ENCODE results near the gene ZNF644.
"Not testable (repeated sequence)": the region's sequence is repeated elsewhere in the genome, so short reads cannot be mapped to it uniquely, and the experiment has no call there.

ZNF644 gene

DNA sequence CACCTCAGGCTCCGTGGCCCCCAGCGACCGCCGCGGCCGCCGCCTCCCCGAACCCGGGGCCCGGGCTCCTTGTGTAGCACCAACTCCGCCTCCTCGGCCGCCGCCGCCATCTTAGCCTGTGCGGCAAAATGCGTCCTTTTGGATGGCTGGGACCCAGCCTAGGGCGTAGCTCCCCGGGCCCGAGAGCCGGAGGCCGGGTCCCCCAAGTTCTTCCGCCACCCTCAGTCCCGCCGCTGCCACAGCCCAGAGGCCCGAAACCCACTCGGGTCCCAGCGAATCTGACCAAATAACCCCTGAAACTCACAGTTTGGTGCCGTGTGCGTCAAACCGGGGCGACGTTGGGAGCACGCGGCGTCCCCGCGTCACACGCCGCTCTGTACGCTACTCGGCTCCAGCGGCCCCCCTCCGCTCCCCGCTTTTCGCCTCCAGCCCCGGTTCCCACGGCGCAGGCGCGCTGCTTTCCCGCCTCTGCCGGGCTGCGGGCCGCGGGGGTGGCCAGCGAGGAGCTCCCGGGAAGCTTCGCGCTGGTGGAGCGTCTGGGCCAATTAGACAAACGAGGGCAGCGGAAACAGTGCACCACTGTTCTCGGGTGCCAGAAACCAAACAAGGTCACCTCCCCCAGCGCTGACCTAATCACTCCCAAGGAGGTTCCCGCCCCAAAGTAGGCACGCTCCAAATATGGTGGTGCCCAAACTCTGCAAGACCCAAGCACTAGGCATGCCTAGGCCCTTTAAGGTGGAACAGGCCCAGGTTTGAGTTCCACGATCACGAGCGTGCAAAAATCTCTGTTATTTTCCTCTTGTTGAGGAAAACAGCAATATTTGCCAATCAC lies at the start of gene ZNF644:
ZNF644 (minus strand) TSS at position 350 of the 832 bp plus-strand sequence. CDS start 39,682 bp downstream, outside the sequence.
- peak; percentile 92 for DNase-seq

DNA sequence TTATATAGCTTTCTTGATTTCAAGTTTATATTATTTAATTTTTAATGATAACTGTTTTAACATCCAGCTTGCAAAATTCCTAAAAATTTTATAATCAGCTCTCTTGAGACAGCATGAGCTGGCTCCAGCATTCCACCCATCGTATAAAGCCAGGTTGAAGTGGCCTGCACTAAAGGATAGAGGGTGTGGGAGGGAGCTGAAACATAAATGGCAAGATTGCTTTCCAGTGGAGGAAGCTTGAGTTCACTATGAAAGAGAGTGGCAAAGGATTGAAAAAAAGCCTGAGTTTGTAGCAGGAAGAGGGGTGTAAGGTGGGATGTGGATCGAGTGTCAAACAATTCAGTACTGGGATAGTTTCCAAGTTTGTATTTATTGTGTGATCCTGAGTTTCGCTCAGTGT lies 48.5 kb upstream of the ZNF644 start:
- DNase-seq: peak; percentile 30

DNA sequence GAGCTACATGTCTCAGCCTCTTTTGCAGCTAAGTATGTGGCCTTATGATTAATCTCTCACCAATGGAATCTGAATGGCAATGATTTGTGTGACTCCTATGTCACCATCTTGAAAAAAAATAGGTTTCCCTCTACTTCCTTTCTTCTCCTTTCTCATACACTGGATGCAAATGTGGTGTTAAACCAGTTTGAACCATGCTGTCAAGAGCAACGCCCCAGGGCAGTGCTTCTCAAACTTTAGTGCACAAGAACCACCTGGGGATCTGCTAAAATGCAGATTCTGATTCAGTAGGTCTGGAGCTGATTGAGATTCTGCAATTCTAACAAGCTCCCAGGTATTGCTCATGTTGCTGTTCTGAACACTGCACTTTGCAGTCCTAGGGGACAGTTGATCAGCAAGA lies 44.7 kb upstream of the ZNF644 start:
- no peak for DNase-seq

DNA sequence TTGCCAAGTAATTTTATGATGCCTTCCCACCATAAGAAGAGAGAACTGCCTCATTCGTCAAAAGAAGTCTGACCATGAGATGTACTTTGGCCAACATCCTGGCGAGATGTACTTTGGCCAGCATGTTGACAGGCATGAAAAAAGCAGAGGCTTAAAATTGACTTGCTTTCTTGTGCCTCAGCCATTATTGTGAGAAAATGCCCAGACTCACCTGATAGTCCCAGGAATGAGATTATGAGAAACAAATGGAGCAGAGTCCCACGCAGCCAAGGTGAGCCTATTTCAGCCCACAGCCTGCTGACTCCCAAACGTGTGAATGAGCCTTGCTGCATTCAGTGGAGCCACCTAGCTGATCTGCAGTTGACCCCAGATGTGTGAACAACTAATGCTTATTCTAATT lies 43.5 kb upstream of the ZNF644 start:
- DNase-seq: no peak

DNA sequence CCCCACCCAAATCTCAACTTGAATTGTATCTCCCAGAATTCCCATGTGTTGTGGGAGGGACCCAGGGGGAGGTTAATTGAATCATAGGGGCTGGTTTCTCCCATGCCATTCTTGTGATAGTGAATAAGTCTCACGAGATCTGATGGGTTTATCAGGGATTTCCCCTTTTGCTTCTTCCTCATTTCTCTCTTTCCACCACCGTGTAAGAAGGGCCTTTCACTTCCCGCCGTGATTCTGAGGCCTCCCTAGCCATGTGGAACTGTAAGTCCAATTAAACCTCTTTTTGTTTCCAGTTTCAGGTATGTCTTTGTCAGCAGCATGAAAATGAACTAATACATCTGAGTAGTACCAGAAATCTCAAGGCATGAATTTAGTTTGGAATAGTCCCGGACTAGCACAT lies 41.6 kb upstream of the ZNF644 start:
- DNase-seq: not testable (repeated sequence)

DNA sequence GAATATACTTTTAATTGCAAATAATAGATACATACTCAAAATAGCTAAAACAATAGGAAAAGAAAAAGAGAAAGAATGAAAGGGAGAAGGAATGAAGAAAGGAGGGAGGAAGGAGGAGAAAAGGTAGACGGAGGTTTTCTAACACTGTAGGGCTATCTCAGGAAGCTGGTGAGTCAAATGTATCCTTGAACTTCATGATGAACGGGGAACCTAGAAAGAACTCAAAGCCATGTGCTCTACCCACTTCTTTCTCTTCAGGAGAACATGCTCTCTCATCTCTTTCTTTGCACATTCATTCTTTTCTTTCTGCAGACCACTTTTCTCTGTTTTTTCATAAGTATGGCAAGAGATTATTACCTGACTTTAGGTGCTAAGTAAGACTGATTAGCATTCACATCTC lies 37.3 kb upstream of the ZNF644 start:
- no peak for DNase-seq

DNA sequence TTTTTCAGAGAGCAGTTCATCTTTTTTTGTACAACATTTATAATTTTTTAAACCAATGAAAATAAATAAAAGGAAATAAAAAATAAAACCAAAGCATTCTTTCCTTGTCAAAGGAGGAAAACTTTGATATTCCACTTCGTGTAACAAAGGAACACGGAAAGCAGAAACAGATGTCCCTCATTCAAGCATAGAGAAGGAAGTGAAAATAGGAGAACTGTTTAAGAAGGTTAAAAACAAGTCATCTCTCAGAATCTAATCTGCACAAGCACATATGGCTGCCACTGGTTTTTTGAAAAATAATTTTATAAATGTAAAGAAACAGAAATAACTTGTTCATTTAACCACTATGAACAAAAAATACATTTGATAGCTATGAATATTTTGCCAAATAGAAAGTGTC lies 35.9 kb upstream of the ZNF644 start:
- no peak for DNase-seq

DNA sequence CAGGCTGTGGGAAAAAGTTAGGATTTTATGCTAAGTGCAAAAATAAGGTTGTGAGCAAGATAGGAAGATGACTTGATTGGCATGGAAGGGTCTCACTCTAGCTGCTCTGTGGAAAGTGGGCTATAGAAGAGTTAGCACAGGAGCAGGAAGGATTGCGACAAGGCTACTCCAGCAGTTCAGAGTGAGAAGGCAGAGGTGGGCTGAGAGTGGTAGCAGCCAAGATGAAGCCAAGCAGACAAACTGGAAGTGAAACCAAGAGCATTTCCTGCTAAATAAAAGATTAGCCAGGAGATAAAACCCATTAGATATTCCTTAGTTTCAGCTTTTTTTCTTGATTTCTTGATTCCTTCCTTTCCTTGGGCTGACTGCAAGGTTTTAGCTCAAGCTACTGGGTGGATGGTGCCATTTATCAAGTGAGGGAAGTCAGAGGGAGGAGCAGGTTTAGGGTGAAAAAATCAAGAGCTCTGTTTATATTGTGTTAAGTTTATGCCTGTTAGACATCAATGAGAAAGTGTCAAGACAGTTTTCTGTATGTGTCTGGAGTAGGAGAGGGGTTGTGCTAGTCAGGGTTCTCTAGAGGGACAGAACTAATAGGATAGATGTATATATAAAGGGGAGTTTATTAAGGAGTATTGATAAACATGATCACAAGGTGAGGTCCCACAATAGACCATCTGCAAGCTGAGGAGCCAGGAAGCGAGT lies 33.1 kb upstream of the ZNF644 start:
- DNase-seq: no peak

DNA sequence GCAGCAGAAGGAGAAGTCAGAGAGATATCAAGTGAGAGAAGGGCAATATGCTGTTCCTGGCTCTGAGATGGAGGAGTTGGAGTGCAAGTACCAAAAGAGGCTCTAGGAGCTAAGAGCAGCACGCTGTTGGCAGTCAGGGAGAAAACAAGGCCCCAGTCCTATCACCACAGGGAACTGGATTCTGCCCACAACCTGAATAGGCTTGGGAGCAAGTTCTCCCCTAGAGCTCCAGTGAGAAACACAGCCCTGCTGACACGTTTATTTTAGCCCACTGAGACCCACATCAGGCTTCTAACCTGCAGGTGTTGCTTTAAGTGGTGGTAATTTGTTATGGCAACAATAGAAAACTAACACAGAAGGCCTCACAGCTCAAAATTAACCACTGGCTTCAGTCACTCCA lies 31.8 kb upstream of the ZNF644 start:
- no peak for DNase-seq

DNA sequence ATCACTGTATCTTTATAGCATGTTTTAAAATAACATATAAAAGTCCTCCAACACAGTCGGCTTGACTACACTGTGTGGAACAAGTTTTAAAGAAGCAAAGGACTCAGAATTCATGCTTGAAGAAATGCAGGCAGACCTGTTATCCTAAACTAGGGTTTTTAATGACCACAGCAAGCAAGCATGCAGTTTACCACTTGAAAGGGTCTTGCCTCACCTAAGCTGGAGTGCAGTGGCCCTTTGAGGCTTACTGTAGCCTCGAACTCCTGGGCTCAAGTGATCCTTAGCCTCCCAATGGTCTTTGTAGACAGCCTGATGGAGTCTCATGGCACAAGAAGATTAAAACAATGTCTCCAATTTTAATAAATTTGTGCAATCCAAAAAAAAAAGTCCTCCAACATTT lies 27.7 kb upstream of the ZNF644 start:
- not testable (repeated sequence) for DNase-seq

DNA sequence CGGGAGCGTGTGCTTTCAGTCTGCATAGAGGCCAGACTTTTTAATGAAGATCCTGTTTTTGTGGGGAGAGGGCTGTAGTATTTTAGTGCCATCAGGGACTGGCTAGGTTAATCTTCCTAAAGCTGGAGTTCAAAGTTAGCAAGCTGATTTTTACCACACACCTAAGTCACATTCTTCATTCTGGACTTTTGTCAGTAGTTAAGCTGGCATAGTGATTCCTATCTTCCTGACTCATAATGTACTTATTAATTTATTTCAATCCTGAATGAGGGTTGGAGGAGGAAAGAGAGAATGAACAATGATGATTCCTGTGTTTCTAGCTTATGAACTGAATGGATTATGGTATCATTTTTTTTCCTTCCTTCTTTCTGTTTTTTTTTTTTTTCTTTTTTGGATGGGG lies 24.9 kb upstream of the ZNF644 start:
- no peak for DNase-seq

DNA sequence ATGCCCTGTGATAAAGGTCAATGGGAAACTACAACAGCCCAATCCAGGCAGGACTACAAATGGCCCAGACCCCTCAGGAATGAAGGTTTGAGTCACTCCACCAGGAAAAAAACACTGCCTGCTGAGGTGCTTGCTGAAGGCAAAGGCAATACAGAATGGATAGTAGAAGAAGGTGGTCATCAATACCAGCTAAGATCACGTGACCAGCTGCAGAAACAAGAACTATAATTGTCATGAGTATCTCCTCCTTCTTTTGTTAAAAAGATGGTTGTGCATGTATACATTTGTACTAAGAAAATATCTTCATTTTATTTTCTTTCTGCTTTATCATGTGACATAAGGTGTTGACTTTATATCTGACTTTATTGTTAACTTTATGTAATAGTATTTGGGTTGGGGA lies 23.4 kb upstream of the ZNF644 start:
- DNase-seq: no peak

DNA sequence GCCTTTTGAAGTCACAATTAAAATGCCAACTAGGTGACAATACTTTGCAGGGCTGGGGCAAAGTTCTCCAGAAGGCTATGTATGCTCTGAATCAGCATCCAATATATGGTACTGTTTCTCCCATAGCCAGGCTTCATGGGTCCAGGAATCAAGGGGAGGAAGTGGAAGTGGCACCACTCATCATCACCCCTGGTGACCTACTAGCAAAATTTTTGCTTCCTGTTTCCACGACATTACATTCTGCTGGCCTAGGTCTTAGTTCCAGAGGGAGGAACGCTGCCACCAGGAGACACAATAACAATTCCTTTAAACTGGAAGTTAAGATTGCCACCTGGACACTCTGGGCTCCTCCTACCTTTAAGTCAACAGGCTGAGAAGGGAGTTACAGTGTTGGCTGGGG lies 22.9 kb upstream of the ZNF644 start:
- not testable (repeated sequence) for DNase-seq

DNA sequence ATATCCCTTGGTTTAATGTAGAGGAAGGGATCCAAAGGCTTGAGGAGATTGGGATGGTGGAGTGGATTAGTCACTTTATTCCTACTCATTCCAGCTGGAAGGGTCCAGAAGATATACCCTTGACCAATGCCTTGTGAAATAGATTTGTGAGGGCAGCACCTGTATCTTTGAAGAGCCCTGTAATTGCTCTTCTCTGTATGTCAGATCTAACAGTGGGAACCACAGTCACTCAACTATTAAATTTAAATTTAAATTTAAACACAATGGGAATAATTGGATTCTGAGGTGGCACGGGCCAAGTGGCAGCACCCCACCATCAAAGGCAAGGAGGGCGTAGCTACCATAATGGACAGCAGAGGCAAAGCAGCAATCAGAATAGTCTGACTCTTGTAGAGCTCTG lies 20.5 kb upstream of the ZNF644 start:
- DNase-seq: not testable (repeated sequence)

DNA sequence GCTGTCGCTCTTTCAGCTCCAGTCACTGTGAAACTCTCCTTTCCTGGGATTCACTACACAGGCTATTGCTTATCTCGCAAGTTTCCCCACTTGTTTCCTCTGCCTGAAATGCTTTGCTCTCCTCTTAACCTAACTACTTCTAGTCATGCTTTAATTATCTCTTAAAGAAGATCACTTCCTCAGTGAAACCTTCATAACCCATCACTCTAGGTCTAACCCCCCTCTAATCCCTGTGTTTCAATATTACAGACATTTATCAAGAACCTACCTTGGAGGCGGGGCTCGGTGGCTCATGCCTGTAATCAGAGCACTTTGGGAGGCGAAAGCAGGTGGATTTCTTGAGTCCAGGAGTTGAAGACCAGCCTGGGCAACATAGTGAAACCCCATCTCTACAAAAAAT lies 16.7 kb upstream of the ZNF644 start:
- DNase-seq: no peak

DNA sequence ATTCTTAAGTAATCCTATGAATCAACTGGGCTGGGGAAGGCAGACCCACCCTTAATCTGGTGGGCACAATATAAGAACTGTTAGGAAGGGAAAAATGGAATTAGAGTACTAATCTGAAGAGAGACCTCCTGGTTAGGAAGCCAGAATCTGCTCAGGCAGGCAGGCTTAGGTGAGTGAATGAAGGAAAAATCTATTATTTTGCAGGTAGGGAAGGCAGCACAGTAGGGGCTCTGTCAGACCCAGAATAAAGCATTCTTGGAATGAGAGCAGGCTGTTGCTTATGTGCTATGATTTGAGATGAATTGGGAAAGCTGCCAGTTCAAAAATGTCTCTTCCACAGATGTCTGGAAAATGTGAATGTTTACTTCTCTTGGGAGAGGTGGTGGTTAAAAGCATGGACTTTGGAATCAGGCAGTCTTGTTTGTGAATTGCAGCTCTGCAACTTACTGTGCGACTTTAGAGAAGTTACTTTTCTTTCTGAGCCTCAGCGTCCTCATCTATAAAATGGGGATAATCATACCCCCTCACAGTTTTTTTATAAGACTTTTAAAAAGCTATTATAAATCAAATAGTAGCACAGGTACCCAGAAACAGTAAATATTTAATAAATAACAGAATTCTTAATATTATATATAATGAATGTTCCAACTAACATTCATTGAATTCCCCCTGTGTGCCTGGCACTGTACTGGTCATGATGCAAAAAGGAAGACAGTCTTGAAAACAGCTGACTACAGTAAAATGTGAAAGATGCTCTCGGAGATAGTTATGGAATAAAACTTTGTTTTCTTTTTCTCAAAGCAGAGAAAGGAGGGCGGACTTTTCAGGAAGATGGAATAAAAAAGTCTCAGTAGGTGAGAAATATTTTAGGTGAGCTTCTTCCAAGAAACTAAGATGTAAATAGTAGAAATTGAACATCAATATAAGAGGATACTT lies 15.3 kb upstream of the ZNF644 start:
- DNase-seq: no peak

DNA sequence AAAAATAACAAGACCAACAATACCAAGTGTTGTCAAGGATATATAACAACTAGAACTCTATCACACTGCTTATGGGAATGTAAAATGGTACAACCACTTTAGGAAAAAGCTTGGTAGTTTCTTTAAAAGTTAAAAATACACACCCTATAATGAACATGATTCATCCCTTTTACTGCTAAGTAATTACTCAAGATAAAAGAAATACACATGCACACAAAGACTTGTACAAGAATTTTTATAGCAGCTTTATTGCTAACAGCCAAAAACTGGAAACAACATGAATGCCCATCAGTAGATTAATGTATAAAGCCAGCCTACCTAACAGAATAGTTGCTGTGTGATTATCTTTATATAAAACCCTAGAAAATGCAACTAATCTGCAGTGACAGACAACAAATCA lies 10.5 kb upstream of the ZNF644 start:
- no peak for DNase-seq

DNA sequence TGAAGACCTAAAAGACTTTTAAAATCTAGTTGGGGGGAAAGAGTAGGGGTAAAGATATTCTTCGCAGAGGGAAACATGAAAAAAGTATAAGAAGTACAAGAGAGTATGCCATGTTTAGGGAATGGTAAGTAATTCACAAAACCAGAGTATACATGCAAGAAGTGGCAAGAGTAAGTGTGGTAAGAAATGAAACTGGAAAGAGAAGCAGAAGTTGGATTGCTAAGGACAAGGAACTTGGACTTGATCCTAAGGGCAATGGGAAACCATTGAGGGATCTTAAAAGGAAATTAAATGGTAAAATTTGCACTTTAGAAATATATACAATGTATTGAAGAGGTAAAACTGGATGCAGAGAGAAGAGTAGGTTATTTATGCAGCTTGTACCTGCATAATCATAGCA lies 9.2 kb upstream of the ZNF644 start:
- no peak for DNase-seq

DNA sequence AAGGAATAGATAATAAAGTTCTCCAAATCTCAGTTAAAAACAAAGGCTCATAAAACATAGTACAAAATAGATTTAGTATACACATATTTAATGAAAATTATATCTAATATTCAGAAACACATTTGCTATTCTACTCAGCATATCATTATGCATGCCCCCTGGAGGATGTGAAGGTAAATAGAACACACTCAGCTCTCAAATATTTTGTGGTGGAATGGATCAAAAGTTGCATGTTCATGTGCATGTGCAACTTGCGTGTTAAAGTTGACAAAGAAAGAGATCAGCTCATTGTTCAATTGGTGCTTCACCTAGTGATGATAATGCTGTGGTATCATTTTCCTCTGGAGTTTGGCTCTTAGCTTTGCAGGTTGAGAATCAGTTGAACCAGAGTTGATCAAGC lies 4.9 kb upstream of the ZNF644 start:
- DNase-seq: no peak

DNA sequence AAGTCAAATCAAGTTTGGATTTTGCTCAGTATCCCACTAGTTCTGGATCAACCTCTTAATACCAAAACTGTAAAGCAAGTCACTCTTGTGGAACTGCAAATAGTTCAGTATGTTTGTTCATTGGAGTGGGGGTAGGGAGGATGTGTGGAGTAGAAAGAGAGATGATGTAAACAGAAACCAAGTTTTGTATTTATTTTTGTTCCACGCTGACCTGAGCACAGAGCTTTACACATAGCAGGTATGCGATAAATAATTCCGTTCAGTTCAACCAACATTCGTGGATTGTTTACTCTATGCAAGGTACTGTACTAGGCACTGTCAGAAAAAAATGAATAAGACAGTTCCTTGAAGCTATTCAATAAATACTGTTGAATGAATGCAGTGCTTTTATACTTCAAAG lies 4.5 kb upstream of the ZNF644 start:
- DNase-seq: no peak

DNA sequence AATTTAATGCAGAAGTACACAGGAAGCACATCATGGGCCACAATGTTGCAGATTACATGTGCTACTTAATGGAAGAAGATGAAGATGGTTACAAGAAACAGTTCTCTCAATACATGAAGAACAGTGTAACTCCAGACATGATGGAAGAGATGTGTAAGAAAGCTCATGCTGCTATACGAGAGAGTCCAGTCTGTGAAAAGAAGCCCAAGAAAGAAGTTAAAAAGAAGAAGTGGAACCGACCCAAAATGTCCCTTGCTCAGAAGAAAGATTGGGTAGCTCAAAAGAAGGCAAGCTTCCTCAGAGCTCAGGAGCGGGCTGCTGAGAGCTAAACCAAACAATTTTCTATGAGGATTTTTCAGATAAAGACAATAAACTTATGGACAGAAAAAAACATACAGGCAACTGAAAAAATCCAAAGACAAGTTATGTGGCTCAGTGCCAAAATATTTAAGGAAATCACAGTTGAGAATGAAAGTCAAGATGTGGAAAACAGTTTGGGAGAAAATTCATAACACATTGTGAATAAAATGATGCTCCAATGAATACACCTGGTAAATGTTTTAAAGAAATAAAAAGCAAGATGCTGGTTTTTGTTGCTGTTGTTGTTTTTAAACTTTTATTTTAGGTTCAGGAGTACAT lies 2.8 kb upstream of the ZNF644 start:
- no peak for DNase-seq

DNA sequence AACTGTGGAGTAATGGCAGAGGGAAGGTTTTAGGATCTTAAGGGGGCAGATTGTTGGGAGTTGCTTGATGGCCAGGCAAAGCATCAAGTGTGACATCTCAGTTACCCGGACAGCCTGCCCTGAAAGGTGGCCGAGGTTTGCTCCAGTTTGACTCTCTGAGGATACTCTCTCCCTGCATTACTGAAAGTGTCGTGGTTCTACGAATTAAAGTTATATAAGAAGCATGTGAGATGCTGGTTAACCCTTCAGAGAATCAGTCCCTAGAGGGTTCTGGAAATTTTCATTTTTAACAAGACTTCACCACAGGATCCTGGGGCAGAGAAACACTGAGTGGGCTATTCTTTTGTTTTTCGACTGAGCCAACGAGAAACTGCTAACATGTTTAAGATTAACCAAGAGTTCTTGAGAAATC lies 689 bp upstream of the ZNF644 start:
- DNase-seq: no peak

Measured in NCI-H1105 treated with DMSO at 0.1 percent for 48 hours (cell line).